Activated CD4-positive, alpha-beta T cell treated with anti-CD3 and anti-CD28 coated beads for 4 hours (primary cell): ENCODE results near the gene OPA1.

Source experiments
- DNase-seq, 2 donors: peaks; one replicate each; pipeline ENCODE4 v3.0.0-alpha.2; 2020

Gene OPA1

DNA sequence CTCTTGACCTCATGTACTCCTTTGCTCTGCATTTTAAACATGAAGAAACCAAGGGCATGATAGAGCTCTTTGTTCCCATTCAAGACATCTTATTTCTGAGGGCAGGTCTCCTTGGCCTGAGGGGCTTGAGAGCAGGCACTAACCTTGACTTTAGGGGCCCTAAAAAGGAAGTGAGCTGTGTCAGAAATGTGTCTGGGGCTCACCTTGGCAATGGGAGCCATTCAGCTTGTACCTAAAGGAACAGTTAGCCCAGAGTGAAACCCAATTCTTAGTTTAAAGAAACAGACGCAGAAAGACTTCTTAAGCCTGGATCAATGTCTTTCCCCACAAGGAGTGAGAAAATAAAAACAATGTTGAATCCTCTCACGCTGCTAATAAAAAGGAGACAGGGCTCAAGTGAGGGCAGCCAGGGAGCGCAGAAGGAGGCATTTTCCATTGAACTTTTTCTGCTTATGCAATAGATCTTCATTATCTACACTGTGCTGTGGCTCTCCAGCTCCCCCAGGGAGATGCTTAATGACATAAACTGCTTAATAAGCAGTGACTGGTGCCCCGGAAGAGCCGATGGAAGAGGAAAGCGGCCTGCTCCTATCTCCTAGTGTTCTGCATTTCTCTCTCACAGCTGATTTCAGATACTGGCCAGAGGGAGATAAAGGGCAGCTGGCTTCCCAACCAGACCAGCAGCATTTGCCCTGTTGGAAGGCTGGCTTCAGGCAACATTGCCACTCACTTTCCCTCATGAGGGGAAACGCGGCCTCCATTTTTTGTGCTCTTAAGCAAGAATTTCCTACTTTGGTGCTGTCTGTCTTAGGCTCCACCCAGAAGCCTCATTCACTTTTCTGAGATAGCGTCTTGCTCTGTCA, 152.0 kb downstream of the OPA1 start:
- DNase-seq: no peak

DNA sequence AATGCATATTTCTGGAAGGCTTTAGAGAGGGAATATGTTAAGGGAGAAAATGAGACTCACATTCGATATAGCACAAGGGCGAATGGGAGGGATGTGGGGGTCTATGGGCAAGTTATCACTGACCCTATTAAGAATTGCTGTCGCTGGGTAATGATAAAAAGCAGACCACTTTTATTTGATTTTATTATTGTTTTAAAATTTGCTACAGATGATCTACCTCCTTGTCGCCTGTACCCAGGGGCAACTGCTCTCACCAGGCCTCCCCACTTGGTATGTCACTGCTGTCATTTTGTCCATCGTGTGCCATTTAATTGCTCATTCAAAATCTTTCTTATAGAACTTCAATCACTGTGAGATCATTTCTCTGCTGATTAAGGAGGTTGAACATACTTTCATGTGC, 153.8 kb downstream of the OPA1 start:
- DNase-seq: no peak
